CD4-positive, alpha-beta T cell treated with Interleukin-21 for 1 hour (primary cell): ENCODE measurements around the gene NPY.
"Not testable (repeated sequence)": the region's sequence is repeated elsewhere in the genome, so short reads cannot be mapped to it uniquely, and the experiment has no call there.

ENCODE experiments used
- DNase-seq: peaks from one replicate; pipeline ENCODE4 v3.0.0-alpha.2; 2020

The NPY gene

GRCh38 chr7:24283897-24284698 lies at the start of gene NPY:
NPY (plus strand) TSS chr7:24284190; CDS start chr7:24285241, 1,051 bp downstream.
- no peak for DNase-seq

- no peak for DNase-seq
Observed at GRCh38 chr7:24239260-24239659, 44.7 kb upstream of the NPY start.

DNA sequence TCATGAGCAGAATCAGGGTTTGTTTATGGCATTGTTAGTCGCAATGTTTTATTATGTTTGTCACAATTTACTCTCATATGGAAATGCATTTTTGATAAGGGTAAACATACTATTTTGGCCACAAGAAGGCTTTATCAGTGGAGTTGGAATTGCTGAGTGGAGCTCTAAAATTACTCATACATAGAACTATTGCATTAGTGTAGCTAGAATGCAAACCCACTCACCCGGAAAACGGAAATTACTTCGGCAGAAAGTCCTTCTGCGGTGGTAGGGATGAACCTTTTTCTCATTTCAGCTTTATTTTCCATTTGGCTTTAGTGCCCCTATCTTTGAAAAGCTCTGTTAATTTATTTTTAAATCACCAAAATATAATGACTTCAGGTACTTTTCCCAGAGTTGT lies 42.8 kb upstream of the NPY start:
- no peak for DNase-seq

DNA sequence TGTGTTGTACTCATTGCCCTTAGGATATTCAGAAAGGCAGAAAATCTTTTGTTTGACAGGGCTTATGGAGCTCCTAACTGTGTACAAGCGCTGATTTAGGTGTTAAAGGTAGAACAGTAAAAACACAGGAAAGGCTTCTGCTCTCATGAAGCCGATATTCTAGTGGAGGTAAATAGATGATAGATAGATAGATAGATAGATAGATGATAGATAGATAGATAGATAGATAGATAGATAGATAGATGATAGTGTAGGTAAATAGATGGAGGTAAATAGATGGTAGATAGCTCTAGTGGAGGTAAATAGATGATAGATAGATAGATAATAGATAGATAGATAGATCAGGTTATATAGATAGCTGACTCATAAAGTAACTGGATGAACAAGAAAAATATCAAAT lies 39.4 kb upstream of the NPY start:
- no peak for DNase-seq

DNA sequence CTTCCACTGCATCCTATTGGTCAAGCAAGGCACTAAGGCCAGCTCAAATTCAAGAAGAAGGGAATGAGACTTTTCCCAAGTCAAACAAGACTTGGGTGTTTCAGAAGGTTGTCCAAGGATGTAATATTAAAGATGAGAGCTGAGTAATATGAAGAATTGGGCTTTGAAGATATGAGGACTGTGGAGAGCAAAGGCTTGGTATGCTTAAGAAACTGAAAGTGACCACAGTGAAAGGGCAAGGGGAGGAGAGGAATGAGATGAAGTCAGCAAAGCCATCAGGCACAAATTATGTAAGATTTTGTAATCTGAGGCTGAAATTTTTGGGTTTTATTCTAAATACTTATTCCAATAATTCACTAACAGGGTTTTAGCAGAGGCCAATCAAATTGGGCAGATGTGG lies 38.6 kb upstream of the NPY start:
- no peak for DNase-seq

DNA sequence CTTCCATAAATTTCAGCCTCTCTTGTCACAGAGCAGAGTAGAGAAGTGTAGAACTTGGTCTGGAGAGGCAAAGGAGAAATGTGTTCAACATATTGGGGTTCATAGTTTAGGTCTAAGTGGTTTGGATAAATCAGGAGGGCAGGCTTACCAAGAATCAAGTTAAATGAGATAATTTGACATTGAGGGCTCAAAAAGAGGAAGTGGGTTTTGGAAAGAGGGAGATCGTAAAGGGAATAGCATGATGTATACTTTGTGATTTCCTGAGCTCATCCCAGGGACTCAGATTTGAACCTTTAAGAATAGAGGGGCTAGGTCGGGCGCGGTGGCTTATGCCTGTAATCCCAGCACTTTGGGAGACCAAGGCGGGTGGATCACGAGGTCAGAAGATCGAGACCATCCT lies 34.7 kb upstream of the NPY start:
- no peak for DNase-seq

- no peak for DNase-seq
Observed at GRCh38 chr7:24251568-24251967, 32.4 kb upstream of the NPY start.

DNA sequence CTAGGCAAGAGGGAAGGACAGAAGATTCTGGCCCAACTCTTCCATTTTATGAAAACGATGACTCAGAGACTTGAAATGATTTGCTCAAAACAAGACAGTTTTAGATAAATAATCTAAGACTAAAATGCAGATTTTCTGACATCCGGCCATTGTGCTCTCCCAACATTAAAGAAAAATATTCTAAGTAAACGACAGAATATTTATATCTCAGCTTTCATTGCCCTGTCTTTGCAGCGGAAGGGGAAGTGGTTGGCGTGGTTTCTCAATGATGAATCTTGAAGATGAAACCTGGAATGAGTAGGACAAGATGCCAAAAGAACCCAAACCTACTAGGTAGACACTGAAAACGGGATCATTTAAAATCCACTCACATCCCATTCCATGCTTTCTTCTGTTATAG lies 28.9 kb upstream of the NPY start:
- DNase-seq: peak; percentile 14

GRCh38 chr7:24258324-24258723 lies 25.7 kb upstream of the NPY start:
- not testable (repeated sequence) for DNase-seq

- no peak for DNase-seq
Observed at GRCh38 chr7:24271938-24272337, 12.1 kb upstream of the NPY start.

- no peak for DNase-seq
Observed at GRCh38 chr7:24279512-24279911, 4.5 kb upstream of the NPY start.

DNA sequence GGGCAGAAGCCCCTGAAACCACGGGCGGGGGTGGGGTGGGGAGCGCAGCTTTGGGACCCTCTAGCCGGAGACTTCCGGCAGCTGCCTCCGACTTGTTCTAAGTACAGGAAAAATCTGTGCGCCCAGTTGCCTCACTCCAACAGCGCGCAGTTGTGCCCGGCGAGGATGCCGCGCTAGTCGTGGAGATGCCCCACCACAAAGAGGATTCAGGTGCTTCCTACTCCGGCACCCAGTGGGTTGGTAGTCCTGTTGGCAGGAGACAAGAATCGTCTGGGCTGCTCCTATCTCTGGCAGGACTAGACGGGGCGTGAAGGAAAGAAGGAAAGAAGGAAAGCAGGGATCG lies 465 bp upstream of the NPY start:
- DNase-seq: no peak

DNA sequence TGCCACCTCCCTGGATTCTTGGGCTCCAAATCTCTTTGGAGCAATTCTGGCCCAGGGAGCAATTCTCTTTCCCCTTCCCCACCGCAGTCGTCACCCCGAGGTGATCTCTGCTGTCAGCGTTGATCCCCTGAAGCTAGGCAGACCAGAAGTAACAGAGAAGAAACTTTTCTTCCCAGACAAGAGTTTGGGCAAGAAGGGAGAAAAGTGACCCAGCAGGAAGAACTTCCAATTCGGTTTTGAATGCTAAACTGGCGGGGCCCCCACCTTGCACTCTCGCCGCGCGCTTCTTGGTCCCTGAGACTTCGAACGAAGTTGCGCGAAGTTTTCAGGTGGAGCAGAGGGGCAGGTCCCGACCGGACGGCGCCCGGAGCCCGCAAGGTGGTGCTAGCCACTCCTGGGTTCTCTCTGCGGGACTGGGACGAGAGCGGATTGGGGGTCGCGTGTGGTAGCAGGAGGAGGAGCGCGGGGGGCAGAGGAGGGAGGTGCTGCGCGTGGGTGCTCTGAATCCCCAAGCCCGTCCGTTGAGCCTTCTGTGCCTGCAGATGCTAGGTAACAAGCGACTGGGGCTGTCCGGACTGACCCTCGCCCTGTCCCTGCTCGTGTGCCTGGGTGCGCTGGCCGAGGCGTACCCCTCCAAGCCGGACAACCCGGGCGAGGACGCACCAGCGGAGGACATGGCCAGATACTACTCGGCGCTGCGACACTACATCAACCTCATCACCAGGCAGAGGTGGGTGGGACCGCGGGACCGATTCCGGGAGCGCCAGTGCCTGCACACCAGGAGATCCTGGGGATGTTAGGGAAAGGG lies 913 bp downstream of the NPY start:
- no peak for DNase-seq

DNA sequence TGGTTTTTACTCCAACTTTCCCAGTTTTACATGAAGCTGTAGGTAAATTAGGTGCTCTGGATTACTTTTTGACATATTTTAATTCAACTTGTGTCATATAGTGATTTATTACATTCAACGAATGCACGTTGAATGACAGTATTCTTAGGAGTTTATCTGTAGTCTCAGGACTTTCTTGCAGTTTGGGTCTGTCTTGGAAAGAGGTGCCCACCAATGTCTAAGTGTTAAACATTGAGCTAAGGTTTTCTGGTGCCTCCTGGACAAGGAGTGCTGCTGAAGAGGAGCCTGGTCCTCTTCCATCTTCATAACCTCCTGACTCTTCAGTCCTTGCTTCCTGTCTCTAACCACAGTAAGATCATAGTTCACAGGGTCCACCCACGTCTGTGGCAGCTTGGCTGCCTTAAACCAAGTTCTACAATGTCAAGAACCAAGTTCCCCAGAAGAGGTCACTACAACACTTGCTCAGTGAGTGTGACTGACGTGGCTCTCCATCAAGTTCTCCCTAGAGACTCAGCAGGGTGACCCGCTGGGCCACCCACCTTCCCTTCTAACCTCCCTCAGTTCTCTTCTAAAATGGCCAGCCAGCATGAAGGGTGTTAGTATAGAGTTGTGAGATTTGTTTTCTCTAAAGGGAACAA lies 6.1 kb downstream of the NPY start:
- peak; percentile 54 for DNase-seq

GRCh38 chr7:24291271-24291670 lies 7.3 kb downstream of the NPY start:
- no peak for DNase-seq

GRCh38 chr7:24297362-24297761 lies 13.4 kb downstream of the NPY start:
- no peak for DNase-seq

GRCh38 chr7:24298696-24299095 lies 14.7 kb downstream of the NPY start:
- DNase-seq: no peak

DNA sequence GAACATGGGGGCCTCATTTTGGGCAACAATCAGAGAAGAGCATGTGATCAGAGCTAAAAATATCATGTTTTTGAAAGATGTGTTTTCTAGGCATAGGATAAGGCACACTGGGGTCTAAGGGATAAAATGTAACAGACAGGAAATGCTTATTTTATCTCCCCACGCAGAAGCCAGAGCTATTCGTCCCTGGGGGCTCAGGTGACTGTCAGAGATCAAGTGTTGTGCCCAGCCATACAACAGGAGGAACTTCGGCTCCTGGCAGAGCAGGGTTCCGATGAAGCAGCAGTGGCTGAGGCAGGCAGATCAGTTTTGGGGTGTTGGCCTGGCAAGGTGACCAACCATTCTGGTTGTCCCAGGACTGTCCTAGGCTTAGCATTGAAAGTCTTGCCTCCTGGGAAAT lies 15.2 kb downstream of the NPY start:
- DNase-seq: no peak

- DNase-seq: no peak
Observed at GRCh38 chr7:24301703-24302102, 17.7 kb downstream of the NPY start.

- no peak for DNase-seq
Observed at GRCh38 chr7:24304494-24305095, 20.6 kb downstream of the NPY start.

- no peak for DNase-seq
Observed at GRCh38 chr7:24307326-24307725, 23.3 kb downstream of the NPY start.

GRCh38 chr7:24312588-24312987 lies 28.6 kb downstream of the NPY start:
- DNase-seq: no peak

DNA sequence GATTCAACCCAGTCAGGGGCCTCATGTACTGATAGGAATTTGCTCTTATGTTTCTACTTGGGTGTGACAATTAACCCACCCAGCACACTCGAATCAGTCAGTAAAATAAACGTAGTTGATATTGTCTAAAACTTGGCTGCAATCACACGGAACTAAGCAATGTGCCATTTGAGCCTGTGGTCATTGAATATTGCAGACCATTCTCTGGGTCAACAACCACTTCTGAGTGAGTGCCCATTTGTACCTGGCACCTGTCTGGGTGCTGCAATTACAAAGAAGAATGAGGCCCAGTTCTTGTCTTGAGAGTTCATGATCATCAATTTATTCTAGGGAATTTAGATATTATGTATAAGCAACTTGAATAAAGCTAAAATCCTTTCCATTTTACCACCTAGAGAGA lies 29.8 kb downstream of the NPY start:
- DNase-seq: no peak

DNA sequence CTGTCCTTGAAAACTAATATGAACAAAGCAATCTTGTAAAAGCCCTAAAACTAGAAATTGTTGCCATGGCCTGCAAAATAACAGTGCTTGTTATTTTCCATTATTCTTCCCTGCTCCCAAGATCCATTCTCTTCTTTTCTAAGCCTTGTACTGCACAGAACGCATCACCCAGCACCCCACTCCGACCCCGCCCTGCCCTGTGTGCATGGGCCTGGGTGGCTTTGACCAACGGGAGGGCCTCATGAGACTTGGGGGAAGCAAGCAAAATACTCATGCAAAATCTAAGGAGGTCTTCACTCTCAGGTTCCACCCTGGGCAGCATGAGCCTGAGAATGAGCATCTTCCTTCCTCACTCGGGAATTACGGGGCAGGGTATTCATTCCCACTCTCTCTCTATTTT lies 32.4 kb downstream of the NPY start:
- no peak for DNase-seq
